ENCODE measurements around the gene CFAP46.

DNA sequence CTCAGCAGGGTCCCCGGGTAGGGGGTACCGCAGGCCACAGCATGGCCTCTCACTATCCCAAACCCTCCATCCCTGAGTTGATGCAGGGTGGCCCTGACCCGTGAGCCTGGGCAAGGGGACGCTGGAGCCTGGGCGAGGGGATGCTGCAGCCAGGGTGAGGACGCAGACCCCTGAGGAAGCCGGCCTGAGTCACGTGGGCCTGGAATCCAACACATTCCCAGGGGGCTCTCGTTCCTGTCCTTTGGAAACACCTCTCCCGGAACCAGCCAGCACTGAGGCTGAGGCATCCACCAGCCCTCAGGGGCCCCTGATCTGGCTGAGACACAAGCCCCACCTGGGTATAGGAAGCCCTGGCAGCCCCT is 95.0 kb downstream of the CFAP46 start:
- TF ChIP-seq POLR2A (IDR thresholded peaks at IDR 0.05): no peak
- TF ChIP-seq, protein P1, sequence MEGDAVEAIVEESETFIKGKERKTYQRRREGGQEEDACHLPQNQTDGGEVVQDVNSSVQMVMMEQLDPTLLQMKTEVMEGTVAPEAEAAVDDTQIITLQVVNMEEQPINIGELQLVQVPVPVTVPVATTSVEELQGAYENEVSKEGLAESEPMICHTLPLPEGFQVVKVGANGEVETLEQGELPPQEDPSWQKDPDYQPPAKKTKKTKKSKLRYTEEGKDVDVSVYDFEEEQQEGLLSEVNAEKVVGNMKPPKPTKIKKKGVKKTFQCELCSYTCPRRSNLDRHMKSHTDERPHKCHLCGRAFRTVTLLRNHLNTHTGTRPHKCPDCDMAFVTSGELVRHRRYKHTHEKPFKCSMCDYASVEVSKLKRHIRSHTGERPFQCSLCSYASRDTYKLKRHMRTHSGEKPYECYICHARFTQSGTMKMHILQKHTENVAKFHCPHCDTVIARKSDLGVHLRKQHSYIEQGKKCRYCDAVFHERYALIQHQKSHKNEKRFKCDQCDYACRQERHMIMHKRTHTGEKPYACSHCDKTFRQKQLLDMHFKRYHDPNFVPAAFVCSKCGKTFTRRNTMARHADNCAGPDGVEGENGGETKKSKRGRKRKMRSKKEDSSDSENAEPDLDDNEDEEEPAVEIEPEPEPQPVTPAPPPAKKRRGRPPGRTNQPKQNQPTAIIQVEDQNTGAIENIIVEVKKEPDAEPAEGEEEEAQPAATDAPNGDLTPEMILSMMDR (IDR thresholded peaks at IDR 0.05): no peak

All from uterus (tissue), 2 donors.